DMS153 treated with DMSO at 0.1 percent for 48 hours (cell line): ENCODE data around the gene SETD4.
"Not testable (repeated sequence)": the region's sequence is repeated elsewhere in the genome, so short reads cannot be mapped to it uniquely, and the experiment has no call there.

Experiments used
- DNase-seq: peaks from one replicate; lab custom pipeline; 2025; ENCODE audit not compliant: unreplicated experiment; lab: John Stamatoyannopoulos, UW

SETD4 gene

DNA sequence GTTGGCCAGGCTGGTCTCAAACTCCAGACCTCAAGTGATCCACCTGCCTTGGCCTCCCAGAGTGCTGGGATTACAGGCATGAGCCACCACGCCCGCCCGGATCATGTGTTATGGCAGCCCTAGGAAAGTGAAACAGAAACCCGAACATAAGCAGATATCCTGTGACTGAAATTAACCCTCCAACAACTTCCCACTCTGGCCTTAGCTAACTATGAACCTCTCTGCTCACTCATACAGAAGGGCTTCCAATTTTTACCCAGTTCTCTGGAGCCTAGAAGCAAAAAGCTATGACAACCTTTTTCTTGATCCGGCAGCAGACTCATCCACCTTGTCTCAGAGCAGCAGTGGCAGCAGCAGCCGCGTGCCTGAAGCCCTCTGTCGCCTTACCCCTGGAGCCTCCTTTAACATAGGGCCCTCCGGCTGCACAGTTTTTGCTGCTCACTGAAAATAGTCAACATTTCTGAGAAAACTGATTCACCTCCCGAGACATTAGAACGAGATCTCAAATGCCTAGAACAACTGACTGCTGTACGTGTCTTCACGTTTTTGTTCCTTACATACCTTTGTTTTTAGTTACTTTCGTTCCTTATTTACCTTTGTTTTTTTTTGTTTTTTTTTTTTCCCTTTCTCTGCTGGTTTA is 18.8 kb upstream of the SETD4 start:
- no peak for DNase-seq

DNA sequence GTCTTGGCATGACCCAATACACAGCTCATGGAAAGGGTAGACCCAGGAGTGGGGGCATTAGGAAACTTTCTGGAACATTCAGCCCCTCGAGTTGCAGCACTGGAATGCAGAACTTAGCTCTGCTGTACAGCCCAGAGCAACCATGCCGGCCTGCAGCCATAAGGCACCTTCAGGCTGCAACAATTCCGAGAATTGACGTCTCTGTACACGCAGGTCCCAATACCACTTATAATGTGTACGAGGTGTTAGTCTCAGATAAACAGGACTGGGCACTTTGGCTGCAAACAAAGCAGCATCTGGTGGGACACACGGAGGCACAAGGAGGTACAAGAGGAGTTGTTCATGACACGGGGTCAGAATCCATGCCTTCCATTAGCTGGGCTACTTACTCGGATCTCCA is 17.4 kb upstream of the SETD4 start:
- DNase-seq: no peak

GRCh38 chr21:36076878-36077655 is 16.7 kb upstream of the SETD4 start:
- DNase-seq: no peak

DNA sequence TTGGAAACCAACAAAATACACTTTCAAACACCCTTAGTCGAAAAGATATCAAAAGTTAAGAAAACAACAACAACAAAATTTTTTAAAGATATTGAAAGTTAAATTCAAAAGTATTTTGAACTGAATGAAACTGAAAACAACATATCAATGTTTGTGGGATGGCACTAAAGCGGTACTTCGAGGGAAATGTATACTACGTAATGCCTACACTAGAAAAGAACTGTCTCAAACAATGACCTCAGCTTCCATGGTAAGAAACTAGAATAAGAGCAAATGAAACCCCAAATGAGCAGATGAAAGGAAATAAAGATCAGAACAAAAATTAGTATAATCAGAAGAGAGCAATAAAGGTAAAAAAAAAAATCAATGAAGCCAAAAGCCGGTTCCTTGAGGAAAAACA is 15.6 kb upstream of the SETD4 start:
- DNase-seq: no peak

DNA sequence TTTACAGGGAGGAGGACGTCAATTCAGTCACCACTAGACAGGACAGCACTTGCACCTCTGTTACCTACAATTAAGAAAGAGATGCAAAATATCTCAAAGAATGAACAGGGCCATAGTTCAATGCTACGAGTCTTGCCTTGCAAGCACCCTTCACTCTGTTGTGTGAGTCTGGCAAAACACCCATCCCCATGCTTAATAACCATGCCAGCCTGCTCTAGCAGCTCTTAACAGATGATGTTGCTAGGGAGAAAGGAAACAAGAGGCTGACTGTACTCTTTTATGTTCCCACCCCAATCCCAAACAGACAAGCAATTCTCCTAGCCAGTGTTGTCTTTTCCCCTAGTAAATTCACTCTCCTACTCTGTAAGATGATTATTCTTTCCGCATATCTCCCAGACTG is 14.8 kb upstream of the SETD4 start:
- no peak for DNase-seq

GRCh38 chr21:36073911-36074310 is 13.6 kb upstream of the SETD4 start:
- not testable (repeated sequence) for DNase-seq

GRCh38 chr21:36073181-36073580 is 12.9 kb upstream of the SETD4 start:
- DNase-seq: no peak

DNA sequence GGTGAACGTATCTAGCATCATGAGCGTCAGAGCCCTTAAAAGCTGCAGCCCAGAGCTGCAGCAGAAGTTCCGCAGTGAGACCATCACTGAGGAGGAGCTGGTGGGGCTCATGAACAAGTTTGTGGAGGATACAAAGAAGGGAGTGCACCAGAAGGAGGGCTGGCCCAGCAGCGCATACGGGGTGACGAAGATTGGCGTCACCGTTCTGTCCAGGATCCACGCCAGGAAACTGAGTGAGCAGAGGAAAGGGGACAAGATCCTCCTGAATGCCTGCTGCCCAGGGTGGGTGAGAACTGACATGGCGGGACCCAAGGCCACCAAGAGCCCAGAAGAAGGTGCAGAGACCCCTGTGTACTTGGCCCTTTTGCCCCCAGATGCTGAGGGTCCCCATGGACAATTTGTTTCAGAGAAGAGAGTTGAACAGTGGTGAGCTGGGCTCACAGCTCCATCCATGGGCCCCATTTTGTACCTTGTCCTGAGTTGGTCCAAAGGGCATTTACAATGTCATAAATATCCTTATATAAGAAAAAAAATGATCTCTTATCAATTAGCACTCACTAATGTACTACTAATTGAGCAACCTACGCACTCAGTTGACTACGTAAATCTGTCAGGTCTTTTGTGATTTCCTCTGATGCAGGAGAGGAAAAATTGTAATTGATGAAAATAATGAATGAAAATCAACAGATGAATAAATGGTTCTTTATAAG is 12.3 kb upstream of the SETD4 start:
- DNase-seq: no peak

DNA sequence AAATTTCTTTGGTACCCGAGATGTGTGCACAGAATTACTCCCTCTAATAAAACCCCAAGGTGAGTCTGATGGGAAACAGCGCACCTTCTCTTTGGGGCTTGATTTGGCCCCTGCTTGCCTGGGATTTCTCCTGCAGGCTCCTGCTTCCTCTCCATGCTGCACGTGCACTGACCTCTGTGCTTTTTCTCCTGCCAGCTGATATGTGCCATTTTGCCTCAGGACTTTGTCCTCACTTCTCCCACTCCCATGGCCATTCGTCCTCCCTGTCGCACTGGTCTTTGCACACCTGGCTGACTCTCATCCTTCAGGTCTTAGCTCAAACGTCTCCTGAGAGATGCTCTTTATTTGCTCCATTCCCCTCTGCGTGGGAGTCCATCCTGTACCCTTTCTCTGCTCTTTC is 10.7 kb upstream of the SETD4 start:
- no peak for DNase-seq

DNA sequence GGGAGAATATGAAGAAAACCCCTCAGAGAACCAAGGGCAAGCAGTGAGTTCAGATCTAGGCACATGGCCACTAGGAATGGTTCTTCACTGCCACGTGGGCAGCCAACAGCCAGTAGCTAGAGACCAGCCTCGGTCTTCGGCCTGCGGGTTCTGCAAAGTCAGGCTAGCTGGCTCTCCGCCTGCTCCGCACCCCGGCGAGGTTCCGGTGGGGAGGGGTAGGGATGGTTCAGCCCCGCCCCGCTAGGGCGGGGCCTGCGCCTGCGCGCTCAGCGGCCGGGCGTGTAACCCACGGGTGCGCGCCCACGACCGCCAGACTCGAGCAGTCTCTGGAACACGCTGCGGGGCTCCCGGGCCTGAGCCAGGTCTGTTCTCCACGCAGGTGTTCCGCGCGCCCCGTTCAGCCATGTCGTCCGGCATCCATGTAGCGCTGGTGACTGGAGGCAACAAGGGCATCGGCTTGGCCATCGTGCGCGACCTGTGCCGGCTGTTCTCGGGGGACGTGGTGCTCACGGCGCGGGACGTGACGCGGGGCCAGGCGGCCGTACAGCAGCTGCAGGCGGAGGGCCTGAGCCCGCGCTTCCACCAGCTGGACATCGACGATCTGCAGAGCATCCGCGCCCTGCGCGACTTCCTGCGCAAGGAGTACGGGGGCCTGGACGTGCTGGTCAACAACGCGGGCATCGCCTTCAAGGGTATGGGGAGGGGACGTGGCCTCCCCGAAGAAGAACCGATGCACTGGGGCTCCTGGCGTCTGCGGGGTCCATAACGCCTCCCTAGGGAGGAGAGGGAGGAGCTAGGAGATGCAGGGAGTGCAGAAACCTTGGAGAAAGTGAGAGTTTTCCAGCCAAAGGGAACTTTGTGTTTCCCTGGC is 9.6 kb upstream of the SETD4 start, which contains the start of gene CBR1:
Gene CBR1, plus strand, starts transcription at position 312 of the 871 bp plus-strand sequence. Its CDS starts 92 bp downstream, at position 404.
- peak; percentile 59 for DNase-seq

DNA sequence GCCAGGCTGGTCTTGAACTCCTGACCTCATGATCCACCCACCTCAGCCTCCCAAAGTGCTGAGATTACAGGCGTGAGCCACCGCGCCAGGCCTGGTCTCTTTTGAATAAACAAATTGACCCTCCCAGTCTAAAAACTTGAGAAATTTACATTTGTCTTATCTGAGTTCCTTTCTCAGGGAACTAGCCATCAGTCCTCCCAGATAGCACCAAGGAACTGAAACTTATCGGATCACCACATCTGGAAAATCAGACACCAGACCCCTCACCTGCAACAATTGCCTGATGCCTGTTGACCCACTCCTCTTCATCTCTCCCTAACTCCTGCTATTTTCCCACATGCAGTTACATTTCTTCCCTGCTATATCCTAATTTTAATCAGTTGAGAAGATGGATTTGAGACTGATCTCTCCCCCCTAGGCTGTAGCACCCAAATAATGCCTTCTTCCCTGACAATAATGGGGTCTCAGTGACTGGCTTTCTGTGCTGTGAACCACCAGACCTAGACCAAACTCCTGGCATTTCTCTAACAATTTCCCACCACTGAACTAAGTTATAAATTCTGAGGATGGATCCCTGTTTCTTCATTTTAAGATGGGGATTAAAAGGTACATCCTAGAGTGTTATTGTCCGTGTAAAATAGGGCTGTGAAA is 8.5 kb upstream of the SETD4 start:
- DNase-seq: no peak

DNA sequence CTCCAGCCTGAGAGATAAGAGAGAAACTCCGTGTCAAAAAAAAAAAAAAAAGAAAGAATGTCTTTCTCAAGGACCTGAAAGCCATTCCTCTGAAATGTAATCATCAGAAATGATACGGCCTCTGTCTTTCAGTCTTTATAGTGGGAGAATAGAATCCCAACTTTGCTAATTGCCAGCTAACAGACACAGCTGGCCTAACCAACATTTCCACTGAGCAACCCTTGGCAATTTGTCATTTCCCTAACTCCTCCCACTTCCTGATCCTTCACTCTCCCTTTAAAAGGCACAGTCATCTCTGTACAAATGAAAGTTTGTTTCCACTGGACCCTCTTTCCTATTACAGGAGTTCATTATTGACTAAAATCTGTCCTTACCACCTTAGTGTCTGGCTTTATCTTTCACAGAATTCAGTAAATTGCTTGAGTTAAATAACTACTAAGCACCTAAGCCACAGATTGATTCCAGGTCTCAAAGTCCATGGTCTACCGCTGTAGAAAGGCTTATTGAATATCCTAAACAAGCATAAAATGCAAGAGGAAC is 5.2 kb upstream of the SETD4 start:
- peak; percentile 2 for DNase-seq

DNA sequence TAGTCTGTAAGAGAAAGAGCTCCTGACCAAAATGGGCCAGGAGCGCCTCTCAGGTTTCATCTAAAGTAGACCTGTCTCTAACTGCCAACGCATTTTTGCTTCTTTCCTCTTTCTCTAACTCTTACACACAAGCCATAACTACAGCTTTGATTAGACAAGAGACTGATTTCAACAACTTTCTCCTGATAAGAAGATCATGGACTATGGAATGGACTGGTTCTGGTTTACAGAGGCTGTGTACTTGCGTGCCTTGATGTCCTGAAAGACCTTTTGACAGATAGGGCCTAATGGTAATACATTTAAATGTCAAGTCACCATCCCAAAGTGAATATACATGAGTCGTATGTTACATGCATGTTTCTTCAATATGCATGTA is 3.7 kb upstream of the SETD4 start:
- DNase-seq: no peak

DNA sequence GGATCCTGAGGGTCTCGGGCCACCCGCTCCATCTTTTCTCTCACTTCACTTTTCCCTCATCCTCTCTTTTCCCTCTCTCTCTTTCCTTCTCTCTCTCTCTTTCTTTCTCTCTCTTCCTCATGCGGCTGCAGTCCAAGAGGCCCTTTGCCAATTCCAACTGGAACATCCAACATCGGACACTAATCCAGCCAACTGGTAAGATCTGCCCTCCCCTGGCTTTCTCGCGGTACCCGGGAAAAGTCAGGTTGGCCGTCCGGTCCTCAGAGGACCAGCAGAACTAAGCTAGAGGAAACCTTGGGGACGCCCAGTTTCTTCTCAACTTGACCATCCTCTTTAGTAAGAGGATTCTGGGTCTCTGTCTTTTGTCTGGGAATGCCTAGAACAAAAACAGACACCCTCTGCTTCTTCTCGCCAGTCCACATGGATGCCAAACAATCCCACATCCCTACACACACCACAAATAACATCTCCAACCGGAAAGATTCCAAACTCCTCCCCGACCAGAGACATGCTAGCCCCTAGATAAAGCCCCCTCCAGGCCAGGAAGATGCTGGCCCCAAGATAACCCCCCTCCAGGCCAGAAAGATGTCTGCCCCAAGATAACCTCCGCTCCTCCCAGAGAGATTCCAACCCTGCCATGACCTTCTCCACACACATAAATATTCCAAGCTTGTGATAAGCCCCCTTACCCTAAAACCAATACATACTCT is 3.2 kb upstream of the SETD4 start:
- DNase-seq: no peak

GRCh38 chr21:36061445-36061844 is 1.1 kb upstream of the SETD4 start:
- DNase-seq: no peak

GRCh38 chr21:36059823-36060158 is 535 bp downstream of the SETD4 start:
- DNase-seq: no peak

DNA sequence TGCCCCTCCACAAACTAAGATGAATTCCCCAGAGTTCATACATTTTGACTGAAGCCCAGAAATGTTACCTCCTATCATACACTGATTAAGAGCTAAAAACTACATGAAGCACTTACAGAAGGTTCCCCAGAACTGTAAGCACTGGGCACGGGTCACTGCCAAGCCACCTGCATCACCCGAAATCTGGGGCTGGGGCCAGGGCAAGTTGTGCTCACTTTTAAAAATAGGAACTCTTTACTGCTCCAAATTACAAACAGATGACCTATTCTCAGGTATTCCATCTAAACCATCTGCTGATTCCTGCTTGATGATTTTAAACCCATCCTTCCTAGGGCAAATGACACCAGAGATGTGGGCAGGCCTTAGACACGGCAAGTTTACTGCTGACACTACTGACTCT is 4.8 kb downstream of the SETD4 start:
- DNase-seq: no peak

DNA sequence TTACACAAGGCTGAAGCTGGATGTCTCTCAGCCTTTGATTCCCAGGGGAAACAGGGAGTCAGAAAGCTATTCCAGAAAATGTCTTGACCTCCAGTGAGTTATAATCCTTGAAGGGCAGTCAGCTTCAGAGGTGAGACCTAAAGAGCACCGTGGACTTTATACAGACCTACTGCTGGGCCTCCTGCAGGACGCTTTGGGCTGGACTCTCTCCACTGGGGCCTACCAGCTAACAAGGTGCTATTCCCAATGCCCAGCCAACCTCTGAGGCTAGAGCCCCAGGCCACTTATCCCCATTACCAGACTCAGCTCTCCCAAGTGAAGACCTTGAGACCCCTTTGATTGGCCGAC is 6.6 kb downstream of the SETD4 start:
- no peak for DNase-seq

DNA sequence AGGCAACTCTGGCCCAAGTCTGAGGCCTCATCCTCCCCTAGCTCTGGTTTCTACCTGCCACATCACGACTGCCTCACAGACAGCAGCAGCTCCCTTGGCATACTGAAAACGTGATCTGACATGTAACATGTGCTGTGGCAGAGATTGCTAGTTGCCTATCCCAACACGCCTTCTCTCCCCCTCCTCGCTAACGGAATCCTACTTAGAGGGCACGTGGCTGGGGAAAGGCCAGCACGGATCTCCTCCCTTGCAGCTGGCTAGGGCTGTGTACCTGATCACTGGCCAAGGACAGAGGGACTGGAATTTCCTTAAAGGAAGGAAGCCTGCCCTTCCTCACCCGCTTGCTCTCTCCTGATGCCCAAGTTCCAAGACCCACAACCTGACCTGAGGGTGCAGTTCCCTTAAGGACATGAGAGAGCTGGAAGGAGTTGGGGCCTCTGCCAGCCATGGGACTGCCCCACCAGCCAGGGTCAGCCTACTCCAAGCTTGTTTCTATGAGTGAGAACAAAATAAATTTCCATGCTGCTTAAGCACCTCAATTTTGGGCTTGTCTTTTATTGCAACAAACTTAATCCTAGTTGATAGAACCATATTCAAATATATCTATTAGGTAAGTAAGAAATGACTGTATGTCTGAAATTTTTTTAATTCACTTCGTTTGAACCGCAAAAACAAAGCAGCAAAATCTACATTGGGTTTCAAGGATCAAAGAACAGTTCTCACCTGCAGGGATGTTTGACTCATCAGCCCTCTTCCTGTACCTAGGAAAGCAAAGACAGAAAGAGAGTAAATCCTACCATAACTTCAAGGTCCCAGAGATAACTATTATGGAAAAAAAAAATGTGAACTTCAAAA is 7.2 kb downstream of the SETD4 start:
- no peak for DNase-seq
